H9 (cell line): Measurements from ENCODE around the gene DNAJB9. TPM values are rescaled to one million over a fixed set of nuclear protein-coding genes. Genes with fewer than 3 reads are reported as not detected.
A peak's percentile ranks its signal among the peaks of the same experiment; 100 is the strongest.
"Not testable (repeated sequence)": the region's sequence is repeated elsewhere in the genome, so short reads cannot be mapped to it uniquely, and the experiment has no call there.

Source experiments
- DNase-seq: peaks from one replicate; pipeline ENCODE4 v3.0.0-alpha.2; 2017
- H2AFZ ChIP-seq: one replicate; pipeline ENCODE4 v1.6.1; 2013; ENCODE audit warnings: mild to moderate bottlenecking, low read length, control low read depth, moderate library complexity
- H2AK5ac ChIP-seq: 2 replicates; pipeline ENCODE4 v1.6.1; 2013; ENCODE audit warnings: low read length, control low read depth, mixed read lengths; ENCODE audit not compliant: insufficient read length
- H2BK120ac ChIP-seq: one replicate; pipeline ENCODE4 v1.6.1; 2013; ENCODE audit warnings: low read depth, mild to moderate bottlenecking, low read length, control low read depth, inconsistent platforms; ENCODE audit not compliant: poor library complexity, severe bottlenecking
- H2BK12ac ChIP-seq: 2 replicates; pipeline ENCODE4 v1.6.1; 2013; ENCODE audit warnings: low read length, control low read depth, mixed read lengths, low read depth; ENCODE audit not compliant: insufficient read length
- H2BK15ac ChIP-seq: 2 replicates; pipeline ENCODE4 v1.6.1; 2013; ENCODE audit warnings: low read depth, low read length, control low read depth
- H2BK20ac ChIP-seq: one replicate; pipeline ENCODE4 v1.6.1; 2013; ENCODE audit warnings: low read depth, mild to moderate bottlenecking, low read length, control low read depth, inconsistent platforms; ENCODE audit not compliant: poor library complexity, severe bottlenecking
- H2BK5ac ChIP-seq: 2 replicates; pipeline ENCODE4 v1.6.1; 2013; ENCODE audit warnings: low read length, control low read depth, mixed read lengths; ENCODE audit not compliant: insufficient read length
- H3K14ac ChIP-seq: 2 replicates; pipeline ENCODE4 v1.6.1; 2013; ENCODE audit warnings: low read length, control low read depth; ENCODE audit not compliant: insufficient read depth
- H3K18ac ChIP-seq: 2 replicates; pipeline ENCODE4 v1.6.1; 2013; ENCODE audit warnings: low read depth, mild to moderate bottlenecking, mixed read lengths, low read length, control low read depth; ENCODE audit not compliant: insufficient read length
- H3K23ac ChIP-seq: 2 replicates; pipeline ENCODE4 v1.6.1; 2013; ENCODE audit warnings: low read length, control low read depth, mixed read lengths, low read depth; ENCODE audit not compliant: insufficient read length
- H3K23me2 ChIP-seq: 2 replicates; pipeline ENCODE4 v1.6.1; 2013; ENCODE audit warnings: low read depth, mild to moderate bottlenecking, mixed read lengths, low read length, control low read depth; ENCODE audit not compliant: insufficient read length, poor library complexity, severe bottlenecking
- H3K27ac ChIP-seq: 2 replicates; pipeline ENCODE4 v1.5.1; 2013; ENCODE audit warnings: low read length, control low read depth, mixed read lengths, low read depth; ENCODE audit not compliant: insufficient read length
- H3K27me3 ChIP-seq: 2 replicates; pipeline ENCODE4 v1.6.1; 2013; ENCODE audit warnings: low read length, control low read depth, inconsistent platforms; ENCODE audit not compliant: insufficient read depth
- H3K4ac ChIP-seq: 2 replicates; pipeline ENCODE4 v1.6.1; 2013; ENCODE audit warnings: low read depth, mild to moderate bottlenecking, control low read depth, inconsistent platforms, low read length, moderate library complexity
- H3K4me1 ChIP-seq: 2 replicates; pipeline ENCODE4 v1.6.1; 2013; ENCODE audit warnings: low read length, control low read depth, inconsistent platforms; ENCODE audit not compliant: insufficient read depth
- H3K4me2 ChIP-seq: 2 replicates; pipeline ENCODE4 v1.6.1; 2013; ENCODE audit warnings: low read length, control low read depth, mixed read lengths; ENCODE audit not compliant: insufficient read length, insufficient read depth
- H3K56ac ChIP-seq: 2 replicates; pipeline ENCODE4 v1.6.1; 2013; ENCODE audit warnings: low read depth, mild to moderate bottlenecking, mixed read lengths, low read length, control low read depth; ENCODE audit not compliant: insufficient read length
- H3K79me1 ChIP-seq: 2 replicates; pipeline ENCODE4 v1.6.1; 2013; ENCODE audit warnings: low read depth, mild to moderate bottlenecking, moderate library complexity, low read length, control low read depth, inconsistent platforms; ENCODE audit not compliant: insufficient read depth, poor library complexity, severe bottlenecking
- H3K79me2 ChIP-seq: 2 replicates; pipeline ENCODE4 v1.6.1; 2013; ENCODE audit warnings: low read length, control low read depth, inconsistent platforms; ENCODE audit not compliant: insufficient read depth
- H3K9ac ChIP-seq: 2 replicates; pipeline ENCODE4 v1.6.1; 2013; ENCODE audit warnings: low read length, control low read depth, mixed read lengths; ENCODE audit not compliant: insufficient read length; ENCODE audit errors: extremely low read depth
- H3K9me3 ChIP-seq: one replicate; pipeline ENCODE4 v1.6.1; 2013; ENCODE audit warnings: low read depth, low read length, inconsistent platforms; ENCODE audit not compliant: control insufficient read depth
- H3T11ph ChIP-seq: one replicate; pipeline ENCODE4 v1.6.1; 2013; ENCODE audit warnings: mild to moderate bottlenecking, low read length, control low read depth, inconsistent platforms
- H4K20me1 ChIP-seq: one replicate; pipeline ENCODE4 v1.6.1; 2013; ENCODE audit not compliant: control insufficient read depth, insufficient read length, insufficient read depth
- H4K5ac ChIP-seq: 2 replicates; pipeline ENCODE4 v1.6.1; 2013; ENCODE audit warnings: low read depth, mild to moderate bottlenecking, mixed read lengths, low read length, control low read depth; ENCODE audit not compliant: insufficient read length
- H4K8ac ChIP-seq: replicated peaks from 2 replicates; pipeline ENCODE4 v1.6.1; 2013; ENCODE audit warnings: low read length, control low read depth, mixed read lengths, low read depth; ENCODE audit not compliant: insufficient read length
- H4K91ac ChIP-seq: 2 replicates; pipeline ENCODE4 v1.6.1; 2013; ENCODE audit warnings: low read depth, mild to moderate bottlenecking, moderate library complexity, mixed read lengths, low read length, control low read depth; ENCODE audit not compliant: insufficient read length
- H3K27ac Mint-ChIP-seq, 3 experiments: 2 replicates in 2 of 3; 3 replicates in 1 of 3; pipeline ENCODE4 v1.8.0; 2020 to 2021; ENCODE audit warnings: mixed read lengths in 3 of 3, mild to moderate bottlenecking in 1 of 3, moderate library complexity in 1 of 3
- H3K27me3 Mint-ChIP-seq: 2 replicates; pipeline ENCODE4 v1.8.0; 2021; ENCODE audit warnings: low read depth, mild to moderate bottlenecking, moderate library complexity, mixed read lengths
- H3K36me3 Mint-ChIP-seq, 3 experiments: 2 replicates in 2 of 3; 3 replicates in 1 of 3; pipeline ENCODE4 v1.8.0; 2020 to 2021; ENCODE audit warnings: low read depth in 3 of 3, mixed read lengths in 3 of 3; ENCODE audit not compliant: insufficient read depth in 1 of 3
- H3K4me1 Mint-ChIP-seq, 2 experiments: 2 replicates each; pipeline ENCODE4 v1.8.0; 2020; ENCODE audit warnings: mixed read lengths in 2 of 2
- H3K4me3 Mint-ChIP-seq, 2 experiments: 2 replicates in 1 of 2; 3 replicates in 1 of 2; pipeline ENCODE4 v1.8.0; 2020 to 2021; ENCODE audit warnings: mild to moderate bottlenecking in 2 of 2, mixed read lengths in 2 of 2, moderate library complexity in 1 of 2
- H3K9me3 Mint-ChIP-seq, 2 experiments: 2 replicates in 1 of 2; 3 replicates in 1 of 2; pipeline ENCODE4 v1.8.0; 2020; ENCODE audit warnings: mild to moderate bottlenecking in 2 of 2, mixed read lengths in 2 of 2, moderate library complexity in 1 of 2
- WGBS: extraction: QIAGEN DNeasy Blood & Tissue Kit; methylation state at CpG from one replicate; pipeline ENCODE4 v1.1.7; 2013; ENCODE audit warnings: missing lambda C conversion rate, low lambda C conversion rate, mixed read lengths; ENCODE audit not compliant: insufficient read length; ENCODE audit errors: extremely low coverage; 5-methylcytosine and 5-hydroxymethylcytosine counted together
- total RNA-seq: library from RNA; stranded (reverse); gene quantifications from 2 replicates; pipeline ENCODE4 v1.2.1, GENCODE V29; 2021
- TF ChIP-seq, protein P1 (sequence below): fragments of 200-600 bp; sonication (generic); conservative IDR thresholded peaks from 3 replicates; pipeline ENCODE4 v1.8.0; 2021; ENCODE audit warnings: antibody characterized with exemption, mild to moderate bottlenecking

DNAJB9 gene
- total RNA-seq, 1 experiment from 2014 or later, result 11.3 TPM

DNA sequence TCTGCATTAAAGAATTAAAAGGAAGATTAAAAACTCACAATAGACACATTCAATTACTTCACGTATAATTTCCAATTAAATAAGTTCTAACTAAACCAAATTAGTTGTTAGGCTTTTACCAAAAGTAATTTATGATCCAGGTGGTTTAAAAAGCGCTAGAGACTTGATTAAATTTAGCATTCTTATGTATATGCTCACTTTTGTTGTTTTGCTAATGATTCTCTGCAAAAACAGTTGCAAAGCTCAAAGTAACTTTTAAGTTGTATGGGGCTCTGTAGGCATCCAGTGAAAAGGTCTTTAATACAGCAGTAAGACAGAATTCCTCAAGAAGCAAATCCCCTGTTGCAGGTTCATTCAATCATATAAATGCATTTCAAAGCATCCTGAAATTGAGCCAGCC lies 28.2 kb upstream of the DNAJB9 start:
- no peaks in the 10 kb centered on the region for H3K4me1 ChIP-seq
- H2BK120ac ChIP-seq, result no peak overlapping the region
- H3K23ac ChIP-seq, result no peak overlapping the region
- H3K27me3 Mint-ChIP-seq, result no peaks in the 10 kb centered on the region
- no peaks in the 10 kb centered on the region for H3K9me3 ChIP-seq
- H3K56ac ChIP-seq, result no peak overlapping the region
- no peaks in the 10 kb centered on the region for H3K79me2 ChIP-seq
- H2AFZ ChIP-seq, result no peak overlapping the region
- no peak overlapping the region for H2BK5ac ChIP-seq
- no peak overlapping the region for H3T11ph ChIP-seq
- no peaks in the 10 kb centered on the region for H4K20me1 ChIP-seq
- H4K91ac ChIP-seq, result no peak overlapping the region
- no peak overlapping the region for H2BK20ac ChIP-seq
- no peak overlapping the region for H2BK15ac ChIP-seq
- H3K23me2 ChIP-seq, result no peaks in the 10 kb centered on the region
- no peak overlapping the region for H2AK5ac ChIP-seq
- no CpG with 5 or more reads among the region's 2 CpGs for WGBS
- H4K8ac ChIP-seq, result no peak overlapping the region
- H3K9ac ChIP-seq, result no peak overlapping the region
- H2BK12ac ChIP-seq, result no peak overlapping the region
- H3K27me3 ChIP-seq, result no peaks in the 10 kb centered on the region
- H3K14ac ChIP-seq, result no peak overlapping the region
- no peak overlapping the region for H3K4ac ChIP-seq
- no peaks in the 10 kb centered on the region for H3K79me1 ChIP-seq
- H3K27ac ChIP-seq, result no peak overlapping the region
- H3K9me3 Mint-ChIP-seq, result peaks cover 7% of the 10 kb centered on the region in 2 experiments; a peak in 4 of 5 replicates
- H3K18ac ChIP-seq, result no peak overlapping the region
- peak overlapping the region in 1 of 2 experiments; percentile 18; a peak in 1 of 5 replicates for H3K4me3 Mint-ChIP-seq
- peaks cover 16 to 24% of the 10 kb centered on the region in 2 experiments for H3K4me1 Mint-ChIP-seq
- DNase-seq, result no peak
- H3K4me2 ChIP-seq, result no peak overlapping the region
- peak overlapping the region in 2 of 3 experiments; percentile 50 to 82; a peak in 4 of 7 replicates for H3K27ac Mint-ChIP-seq
- TF ChIP-seq, protein P1, sequence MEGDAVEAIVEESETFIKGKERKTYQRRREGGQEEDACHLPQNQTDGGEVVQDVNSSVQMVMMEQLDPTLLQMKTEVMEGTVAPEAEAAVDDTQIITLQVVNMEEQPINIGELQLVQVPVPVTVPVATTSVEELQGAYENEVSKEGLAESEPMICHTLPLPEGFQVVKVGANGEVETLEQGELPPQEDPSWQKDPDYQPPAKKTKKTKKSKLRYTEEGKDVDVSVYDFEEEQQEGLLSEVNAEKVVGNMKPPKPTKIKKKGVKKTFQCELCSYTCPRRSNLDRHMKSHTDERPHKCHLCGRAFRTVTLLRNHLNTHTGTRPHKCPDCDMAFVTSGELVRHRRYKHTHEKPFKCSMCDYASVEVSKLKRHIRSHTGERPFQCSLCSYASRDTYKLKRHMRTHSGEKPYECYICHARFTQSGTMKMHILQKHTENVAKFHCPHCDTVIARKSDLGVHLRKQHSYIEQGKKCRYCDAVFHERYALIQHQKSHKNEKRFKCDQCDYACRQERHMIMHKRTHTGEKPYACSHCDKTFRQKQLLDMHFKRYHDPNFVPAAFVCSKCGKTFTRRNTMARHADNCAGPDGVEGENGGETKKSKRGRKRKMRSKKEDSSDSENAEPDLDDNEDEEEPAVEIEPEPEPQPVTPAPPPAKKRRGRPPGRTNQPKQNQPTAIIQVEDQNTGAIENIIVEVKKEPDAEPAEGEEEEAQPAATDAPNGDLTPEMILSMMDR, result no peak
- peaks cover 0 to 11% (median 9%) of the 10 kb centered on the region in 3 experiments; a peak in 5 of 7 replicates for H3K36me3 Mint-ChIP-seq
- no peak overlapping the region for H4K5ac ChIP-seq

DNA sequence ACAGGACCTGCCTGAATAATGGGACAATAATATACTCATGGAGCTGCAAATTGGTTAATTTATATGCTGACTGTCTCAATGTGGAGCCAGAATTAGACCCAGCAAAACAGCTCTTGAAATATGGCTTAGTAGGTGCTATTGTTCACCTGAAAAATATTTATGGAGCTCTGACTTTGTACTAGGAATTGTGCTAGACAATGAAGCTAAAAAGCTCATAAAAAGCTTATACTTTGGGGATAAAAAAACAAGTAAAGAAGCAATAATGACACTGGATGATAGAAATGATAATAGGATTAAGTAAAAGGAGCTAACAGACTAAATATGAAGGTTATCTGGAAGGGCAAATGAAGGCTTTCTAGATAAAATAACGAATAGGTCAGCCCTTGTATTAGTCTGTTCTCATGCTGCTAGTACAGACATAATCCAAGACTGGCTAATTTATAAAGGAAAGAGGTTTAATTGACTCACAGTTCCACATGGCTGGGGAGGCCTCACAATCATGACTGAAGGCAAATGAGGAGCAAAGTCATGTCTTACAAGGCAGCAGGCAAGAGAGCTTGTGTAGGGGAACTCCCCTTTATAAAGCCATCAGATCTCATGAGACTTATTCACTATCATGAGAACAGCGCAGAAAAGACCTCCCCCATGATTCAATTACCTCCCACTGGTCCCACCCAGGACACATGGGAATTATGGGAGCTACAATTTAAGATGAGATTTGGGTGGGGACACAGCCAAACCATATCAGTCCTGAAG lies 21.4 kb upstream of the DNAJB9 start:
- not testable (repeated sequence) for H3K9me3 ChIP-seq, H3K4me1 Mint-ChIP-seq

More for the DNA sequence above, 21.4 kb upstream of the DNAJB9 start:
- H3K27me3 ChIP-seq, H3K4me2 ChIP-seq, H2AK5ac ChIP-seq, H3K9ac ChIP-seq, H2BK120ac ChIP-seq, H3K27ac ChIP-seq, H2BK5ac ChIP-seq, H2BK20ac ChIP-seq, H3K4ac ChIP-seq, H3K23ac ChIP-seq, H2BK12ac ChIP-seq, H4K91ac ChIP-seq, H3K27me3 Mint-ChIP-seq, H3K27ac Mint-ChIP-seq, H3T11ph ChIP-seq, H3K4me3 Mint-ChIP-seq, H3K14ac ChIP-seq, H3K18ac ChIP-seq, H3K4me1 ChIP-seq, H3K79me1 ChIP-seq, H2AFZ ChIP-seq, H3K79me2 ChIP-seq, H2BK15ac ChIP-seq, H3K23me2 ChIP-seq, H3K9me3 Mint-ChIP-seq, DNase-seq, H4K8ac ChIP-seq, H4K20me1 ChIP-seq, H4K5ac ChIP-seq, H3K56ac ChIP-seq: not testable (repeated sequence)
- H3K36me3 Mint-ChIP-seq, result peaks cover 0 to 17% (median under 1%) of the 10 kb centered on the region in 3 experiments; a peak in 4 of 7 replicates
- no CpG with 5 or more reads among the region's 2 CpGs for WGBS
